Endothelial cell (in vitro differentiated cells): ENCODE data around the gene EFS. TPM values are rescaled to one million over a fixed set of nuclear protein-coding genes. Genes with fewer than 3 reads are reported as not detected.
"Not testable (repeated sequence)": the region's sequence is repeated elsewhere in the genome, so short reads cannot be mapped to it uniquely, and the experiment has no call there.

Experiments used
- DNase-seq: peaks from one replicate; pipeline ENCODE4 v3.0.0; 2021; ENCODE audit warnings: low spot score
- H3K27ac Mint-ChIP-seq: one replicate; pipeline ENCODE4 v1.8.0; 2021; ENCODE audit warnings: mixed read lengths, inconsistent platforms; ENCODE audit not compliant: unreplicated experiment
- H3K27me3 Mint-ChIP-seq: one replicate; pipeline ENCODE4 v1.8.0; 2021; ENCODE audit warnings: mild to moderate bottlenecking, moderate library complexity, mixed read lengths, inconsistent platforms; ENCODE audit not compliant: unreplicated experiment
- H3K36me3 Mint-ChIP-seq: one replicate; pipeline ENCODE4 v1.8.0; 2021; ENCODE audit warnings: mild to moderate bottlenecking, low read depth, mixed read lengths, inconsistent platforms; ENCODE audit not compliant: unreplicated experiment
- H3K4me1 Mint-ChIP-seq: one replicate; pipeline ENCODE4 v1.8.0; 2021; ENCODE audit warnings: mild to moderate bottlenecking, mixed read lengths, inconsistent platforms; ENCODE audit not compliant: unreplicated experiment
- H3K4me3 Mint-ChIP-seq: one replicate; pipeline ENCODE4 v1.8.0; 2021; ENCODE audit warnings: mild to moderate bottlenecking, mixed read lengths, inconsistent platforms; ENCODE audit not compliant: unreplicated experiment
- H3K9me3 Mint-ChIP-seq: one replicate; pipeline ENCODE4 v1.8.0; 2021; ENCODE audit warnings: mixed read lengths, inconsistent platforms; ENCODE audit not compliant: unreplicated experiment
- total RNA-seq: library from RNA; stranded (reverse); fragmentation: NEBNext Ultra II Directional; extraction: Animal tissue kit (Norgen Biotek cat#: 25700); gene quantifications from one replicate; pipeline ENCODE4 v1.2.1, GENCODE V29; 2021; ENCODE audit not compliant: unreplicated experiment
- TF ChIP-seq, protein P1 (sequence below): fragments of 200-600 bp; sonication (generic); IDR thresholded peaks from one replicate; pipeline ENCODE4 v1.5.0; 2021; ENCODE audit warnings: antibody characterized with exemption; ENCODE audit not compliant: unreplicated experiment

EFS gene
- total RNA-seq, 1 donor from 2014 or later, result 17.8 TPM

DNA sequence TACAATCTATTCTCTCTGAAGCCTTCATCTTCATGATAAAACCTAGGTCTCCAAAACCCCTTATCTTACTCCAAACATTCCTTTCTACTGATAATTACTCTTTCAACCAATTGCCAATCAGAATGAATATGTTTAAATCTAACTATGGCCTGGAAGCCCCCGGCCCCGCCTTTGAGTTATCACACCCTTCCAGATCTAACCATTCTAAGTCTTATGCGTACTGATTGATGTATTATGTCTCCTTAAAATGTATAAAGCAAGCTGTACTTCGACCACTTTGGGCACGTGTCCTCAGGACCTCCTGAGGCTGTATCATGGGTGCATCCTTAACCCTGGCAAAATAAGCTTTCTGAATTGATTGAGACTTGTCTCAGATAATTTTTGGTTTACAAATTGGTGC, 29.3 kb downstream of the EFS start:
- H3K4me3 Mint-ChIP-seq, result no peak overlapping the region
- H3K36me3 Mint-ChIP-seq, result no peaks in the 10 kb centered on the region
- DNase-seq, result no peak
- TF ChIP-seq, protein P1, sequence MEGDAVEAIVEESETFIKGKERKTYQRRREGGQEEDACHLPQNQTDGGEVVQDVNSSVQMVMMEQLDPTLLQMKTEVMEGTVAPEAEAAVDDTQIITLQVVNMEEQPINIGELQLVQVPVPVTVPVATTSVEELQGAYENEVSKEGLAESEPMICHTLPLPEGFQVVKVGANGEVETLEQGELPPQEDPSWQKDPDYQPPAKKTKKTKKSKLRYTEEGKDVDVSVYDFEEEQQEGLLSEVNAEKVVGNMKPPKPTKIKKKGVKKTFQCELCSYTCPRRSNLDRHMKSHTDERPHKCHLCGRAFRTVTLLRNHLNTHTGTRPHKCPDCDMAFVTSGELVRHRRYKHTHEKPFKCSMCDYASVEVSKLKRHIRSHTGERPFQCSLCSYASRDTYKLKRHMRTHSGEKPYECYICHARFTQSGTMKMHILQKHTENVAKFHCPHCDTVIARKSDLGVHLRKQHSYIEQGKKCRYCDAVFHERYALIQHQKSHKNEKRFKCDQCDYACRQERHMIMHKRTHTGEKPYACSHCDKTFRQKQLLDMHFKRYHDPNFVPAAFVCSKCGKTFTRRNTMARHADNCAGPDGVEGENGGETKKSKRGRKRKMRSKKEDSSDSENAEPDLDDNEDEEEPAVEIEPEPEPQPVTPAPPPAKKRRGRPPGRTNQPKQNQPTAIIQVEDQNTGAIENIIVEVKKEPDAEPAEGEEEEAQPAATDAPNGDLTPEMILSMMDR, result no peak
- peaks cover 2% of the 10 kb centered on the region for H3K27me3 Mint-ChIP-seq
- H3K9me3 Mint-ChIP-seq, result no peaks in the 10 kb centered on the region
- no peaks in the 10 kb centered on the region for H3K4me1 Mint-ChIP-seq
- no peak overlapping the region for H3K27ac Mint-ChIP-seq

DNA sequence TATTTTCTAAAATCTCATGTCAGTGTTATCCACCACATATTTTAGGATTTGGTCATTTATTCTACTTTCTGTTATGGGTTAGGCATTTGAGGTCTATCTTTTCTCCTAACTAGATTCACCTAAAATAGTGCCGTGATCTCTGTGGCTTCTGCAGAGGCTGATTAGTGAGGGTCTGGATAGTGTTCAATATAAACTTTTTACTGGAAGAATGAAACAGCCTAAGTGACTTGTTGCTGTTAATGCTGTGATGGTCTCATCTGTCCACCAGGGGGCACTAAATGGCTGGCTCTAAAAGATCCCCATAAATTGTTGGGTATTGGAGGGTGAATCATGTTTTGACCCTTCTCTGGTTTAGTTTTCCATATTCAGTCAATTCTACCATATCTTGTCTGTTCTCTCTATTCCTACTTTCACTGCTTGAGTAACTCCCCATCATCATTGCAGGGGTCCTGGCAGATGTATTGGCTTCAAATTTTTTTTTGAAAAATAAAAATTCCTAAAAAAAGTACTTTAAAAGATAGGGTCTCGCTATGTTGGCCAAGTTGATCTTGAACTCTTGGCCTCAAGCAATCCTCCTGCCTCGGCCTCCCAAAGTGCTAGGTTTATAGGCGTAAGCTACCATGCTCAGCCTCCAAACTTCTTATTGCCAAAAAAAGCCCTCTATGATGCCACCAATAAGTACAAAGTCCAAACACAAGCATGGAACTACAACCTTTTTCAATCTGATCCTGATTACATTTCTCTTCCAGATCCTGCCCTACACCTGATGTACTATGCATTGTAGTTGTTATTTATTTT, 36.8 kb downstream of the EFS start:
- TF ChIP-seq, protein P1, result peak; percentile 94
- Mint-ChIP-seq H3K4me3 (no peak overlapping the region), H3K27ac (no peak overlapping the region)

DNA sequence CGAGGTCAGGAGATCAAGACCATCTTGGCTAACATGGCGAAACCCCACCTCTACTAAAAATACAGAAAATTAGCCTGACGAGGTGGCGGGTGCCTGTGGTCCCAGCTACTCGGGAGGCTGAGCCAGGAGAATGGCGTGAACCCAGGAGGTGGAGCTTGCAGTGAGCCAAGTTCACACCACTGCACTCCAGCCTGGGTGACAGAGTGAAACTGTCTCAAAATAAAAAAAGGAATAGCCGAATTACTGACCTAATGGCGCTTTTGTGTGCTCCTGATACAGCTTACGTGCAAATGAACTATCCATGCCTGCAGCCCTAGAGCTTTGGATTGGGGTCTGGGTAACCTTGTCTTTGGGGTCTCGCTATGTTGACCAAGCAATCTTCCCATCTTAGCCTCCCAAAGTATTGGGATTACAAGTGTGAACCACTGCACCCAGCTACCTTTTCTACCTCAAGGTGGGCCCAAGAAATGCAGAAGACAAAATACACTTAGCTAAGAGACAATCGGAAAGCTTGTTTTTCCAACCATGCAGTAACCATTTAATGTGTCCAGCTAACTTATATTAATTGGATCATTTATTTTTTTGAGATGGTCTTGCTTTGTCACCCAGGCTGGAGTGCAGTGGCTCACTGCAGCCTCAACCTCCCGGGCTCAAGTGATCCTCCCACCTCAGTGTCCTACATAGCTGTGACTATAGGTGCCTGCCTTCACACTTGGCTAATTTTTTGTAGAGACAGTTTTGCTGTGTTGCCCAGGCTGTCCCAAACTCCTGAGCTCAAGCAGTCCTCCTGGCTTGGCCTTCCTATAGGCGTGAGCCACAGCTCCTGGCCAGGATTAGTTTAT, 38.3 kb downstream of the EFS start:
- DNase-seq, result no peak
- Mint-ChIP-seq H3K4me3 (no peak overlapping the region), H3K27ac (no peak overlapping the region), H3K9me3 (no peaks in the 10 kb centered on the region), H3K36me3 (peaks cover 22% of the 10 kb centered on the region), H3K4me1 (peaks cover 23% of the 10 kb centered on the region), H3K27me3 (peaks cover 10% of the 10 kb centered on the region)
- TF ChIP-seq, protein P1, result no peak

More for the DNA sequence above, 36.8 kb downstream of the EFS start:
- Mint-ChIP-seq H3K9me3 (no peaks in the 10 kb centered on the region), H3K36me3 (peaks cover 13% of the 10 kb centered on the region), H3K27me3 (peaks cover 3% of the 10 kb centered on the region), H3K4me1 (peaks cover 10% of the 10 kb centered on the region)
- peak; percentile 60 for DNase-seq

DNA sequence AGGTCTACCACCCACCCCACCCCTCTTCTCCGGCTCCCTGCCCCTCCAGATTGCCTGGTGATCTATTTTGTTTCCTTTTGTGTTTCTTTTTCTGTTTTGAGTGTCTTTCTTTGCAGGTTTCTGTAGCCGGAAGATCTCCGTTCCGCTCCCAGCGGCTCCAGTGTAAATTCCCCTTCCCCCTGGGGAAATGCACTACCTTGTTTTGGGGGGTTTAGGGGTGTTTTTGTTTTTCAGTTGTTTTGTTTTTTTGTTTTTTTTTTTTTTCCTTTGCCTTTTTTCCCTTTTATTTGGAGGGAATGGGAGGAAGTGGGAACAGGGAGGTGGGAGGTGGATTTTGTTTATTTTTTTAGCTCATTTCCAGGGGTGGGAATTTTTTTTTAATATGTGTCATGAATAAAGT, 39.2 kb downstream of the EFS start:
- not testable (repeated sequence) for H3K27ac Mint-ChIP-seq, DNase-seq

DNA sequence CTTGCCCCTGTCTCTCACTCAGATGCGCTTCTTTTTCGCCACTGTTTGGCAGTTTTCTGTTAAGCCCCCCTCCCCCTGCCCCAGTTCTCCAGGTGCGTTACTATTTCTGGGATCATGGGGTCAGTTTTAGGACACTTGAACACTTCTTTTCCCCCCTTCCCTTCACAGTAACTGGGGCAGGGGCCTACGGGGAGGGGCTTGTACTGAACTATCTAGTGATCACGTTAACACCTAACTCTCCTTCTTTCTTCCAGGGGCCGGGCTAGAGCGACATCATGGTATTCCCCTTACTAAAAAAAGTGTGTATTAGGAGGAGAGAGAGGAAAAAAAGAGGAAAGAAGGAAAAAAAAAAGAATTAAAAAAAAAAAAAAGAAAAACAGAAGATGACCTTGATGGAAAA, 40.0 kb downstream of the EFS start:
- DNase-seq, result no peak
- Mint-ChIP-seq H3K4me3 (no peak overlapping the region), H3K27ac (no peak overlapping the region), H3K36me3 (peaks cover 27% of the 10 kb centered on the region), H3K4me1 (peaks cover 35% of the 10 kb centered on the region), H3K9me3 (no peaks in the 10 kb centered on the region), H3K27me3 (peaks cover 18% of the 10 kb centered on the region)
- TF ChIP-seq, protein P1, result no peak

More for the DNA sequence above, 39.2 kb downstream of the EFS start:
- H3K27me3 Mint-ChIP-seq, result peaks cover 15% of the 10 kb centered on the region
- H3K4me1 Mint-ChIP-seq, result peaks cover 27% of the 10 kb centered on the region
- not testable (repeated sequence) for H3K9me3 Mint-ChIP-seq, H3K4me3 Mint-ChIP-seq
- peaks cover 22% of the 10 kb centered on the region for H3K36me3 Mint-ChIP-seq
